ENCODE measurements around the gene CHCHD4.

Gene CHCHD4

DNA sequence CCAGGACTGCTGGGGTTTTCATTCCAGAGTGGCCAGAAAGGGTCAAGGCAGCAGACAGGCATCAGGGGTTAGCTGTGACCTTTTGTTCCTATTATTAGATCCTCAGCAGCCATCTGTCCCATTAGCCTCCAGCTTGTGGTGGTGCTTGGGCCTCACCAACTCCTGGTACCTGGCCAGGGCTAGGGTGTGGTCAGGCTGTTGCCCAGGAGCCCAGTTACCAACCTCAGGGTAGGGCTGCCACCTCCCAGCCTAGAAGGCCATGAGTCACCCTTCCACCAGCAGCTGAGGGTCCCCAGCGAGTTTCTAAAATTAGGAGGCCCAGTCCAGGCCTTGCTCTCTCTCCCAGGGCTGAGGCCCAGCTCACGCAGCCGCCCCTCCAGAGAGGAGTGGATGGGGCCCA is 12.3 kb upstream of the CHCHD4 start:
- in situ Hi-C loops (cut with MboI; ENCODE audit: low sequenced_read_pairs), result no loop called here

- in situ Hi-C loops (cut with MboI; ENCODE audit: low sequenced_read_pairs), result no loop called here
Observed at GRCh38 chr3:14135581-14135980, 10.9 kb upstream of the CHCHD4 start.

DNA sequence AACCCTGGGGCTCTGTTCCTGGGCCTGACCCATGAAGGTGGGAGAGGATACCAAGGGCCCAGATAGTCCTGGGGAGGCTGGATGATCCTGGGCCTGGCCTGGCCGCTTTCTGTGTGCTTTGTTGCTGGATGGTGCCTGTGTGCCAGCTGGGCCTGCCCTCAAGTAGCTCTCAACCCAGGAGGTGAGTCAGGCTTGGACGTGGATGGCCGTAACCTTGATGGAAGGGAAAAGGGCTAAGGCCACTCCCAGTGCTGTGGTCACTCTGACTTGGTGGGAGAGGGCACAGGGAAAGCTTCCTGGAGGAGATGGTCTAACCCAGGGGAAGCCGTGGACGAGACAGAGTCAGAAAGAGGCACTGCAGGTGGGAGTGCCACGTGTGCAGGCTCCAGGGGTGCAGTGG is 9.6 kb upstream of the CHCHD4 start:
- in situ Hi-C loops (cut with MboI; ENCODE audit: low sequenced_read_pairs), result no loop called here

GRCh38 chr3:14133876-14134275 is 9.2 kb upstream of the CHCHD4 start:
- in situ Hi-C loops (cut with MboI; ENCODE audit: low sequenced_read_pairs), result no loop called here

- in situ Hi-C loops (cut with MboI; ENCODE audit: low sequenced_read_pairs), result no loop called here
Observed at GRCh38 chr3:14133188-14133800, 8.6 kb upstream of the CHCHD4 start.

DNA sequence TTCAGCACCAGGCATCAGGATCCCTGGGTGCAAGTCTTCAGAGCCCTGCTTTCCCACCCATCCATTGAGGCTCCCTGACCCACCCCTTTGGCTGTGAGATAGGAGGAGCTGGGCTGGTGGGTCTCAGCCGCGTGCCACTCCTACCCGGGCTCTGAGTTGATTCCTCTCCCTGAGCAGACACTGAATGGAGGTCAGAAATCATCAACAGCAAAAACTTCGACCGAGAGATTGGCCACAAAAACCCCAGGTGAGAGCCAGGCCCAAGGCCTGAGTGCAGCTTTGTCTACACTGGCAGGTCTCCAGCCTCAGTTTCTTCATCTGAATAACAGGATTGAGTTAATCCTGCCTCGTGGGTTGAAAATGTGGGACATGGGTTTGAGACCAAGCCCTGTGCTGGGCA is 8.0 kb upstream of the CHCHD4 start:
- in situ Hi-C loops (cut with MboI; ENCODE audit: low sequenced_read_pairs), result no loop called here

DNA sequence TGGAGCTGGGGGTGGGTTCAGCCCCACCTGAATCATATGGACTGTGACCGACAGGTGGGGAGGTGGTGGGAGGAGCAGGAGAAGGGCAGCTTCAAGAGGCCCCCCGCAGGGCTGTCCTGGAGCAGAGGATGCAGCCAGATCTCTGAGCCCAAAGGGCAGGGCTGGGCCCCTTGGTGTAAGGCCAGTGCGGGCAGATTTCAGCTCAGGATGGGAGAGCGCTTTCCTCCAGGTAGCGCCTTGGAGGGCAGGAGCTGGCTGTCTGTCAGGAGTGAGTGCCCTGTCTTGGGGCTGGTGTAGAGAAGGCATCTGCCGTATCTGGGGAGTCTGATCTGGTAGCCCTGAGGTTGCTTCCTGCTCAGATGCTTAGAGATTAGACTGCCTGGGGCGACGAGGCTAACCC is 7.5 kb upstream of the CHCHD4 start:
- in situ Hi-C loops (cut with MboI; ENCODE audit: low sequenced_read_pairs), result no loop called here

DNA sequence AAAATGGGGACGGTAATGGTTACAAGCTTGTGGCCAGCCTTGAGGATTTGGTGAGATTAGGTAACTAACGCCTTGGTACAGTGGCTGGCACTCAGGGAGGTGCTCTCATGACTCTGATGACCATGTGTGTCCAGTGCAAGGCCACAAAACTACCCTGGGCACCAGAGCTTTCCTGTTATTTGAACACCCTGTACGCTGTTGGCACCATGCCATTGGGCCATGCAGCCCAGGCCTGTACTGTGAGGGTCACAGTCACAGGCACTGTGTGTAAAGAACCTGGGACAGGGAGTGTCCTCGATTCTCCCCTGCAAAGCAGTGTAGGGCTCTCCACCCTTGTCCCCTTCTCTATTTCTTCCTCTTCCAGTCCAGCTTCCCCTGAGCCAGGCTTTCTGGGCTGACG is 6.5 kb upstream of the CHCHD4 start:
- in situ Hi-C loops (cut with MboI; ENCODE audit: low sequenced_read_pairs), result no loop called here

DNA sequence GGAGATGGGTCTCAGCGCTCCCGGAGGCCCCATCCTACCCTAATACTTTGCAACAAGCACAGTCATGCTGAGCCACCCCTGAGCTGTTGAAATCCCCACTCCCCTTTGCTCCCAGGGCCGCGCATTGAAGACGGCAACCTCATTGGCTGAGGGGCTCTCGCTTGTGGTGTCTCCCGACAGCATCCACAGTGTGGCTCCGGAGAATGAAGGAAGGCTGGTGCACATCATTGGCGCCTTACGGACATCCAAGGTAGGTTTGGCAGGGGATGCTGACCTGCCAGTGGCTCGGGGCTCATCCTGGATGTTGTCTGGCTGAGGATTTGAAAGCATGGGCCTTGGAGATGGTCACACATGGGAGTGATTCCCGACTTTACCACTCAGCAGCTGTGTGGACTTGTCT is 6.0 kb upstream of the CHCHD4 start:
- in situ Hi-C loops (cut with MboI; ENCODE audit: low sequenced_read_pairs), result no loop called here

GRCh38 chr3:14130230-14130629 is 5.6 kb upstream of the CHCHD4 start:
- in situ Hi-C loops (cut with MboI; ENCODE audit: low sequenced_read_pairs), result no loop called here

- in situ Hi-C loops (cut with MboI; ENCODE audit: low sequenced_read_pairs), result no loop called here
Observed at GRCh38 chr3:14129296-14129695, 4.6 kb upstream of the CHCHD4 start.

DNA sequence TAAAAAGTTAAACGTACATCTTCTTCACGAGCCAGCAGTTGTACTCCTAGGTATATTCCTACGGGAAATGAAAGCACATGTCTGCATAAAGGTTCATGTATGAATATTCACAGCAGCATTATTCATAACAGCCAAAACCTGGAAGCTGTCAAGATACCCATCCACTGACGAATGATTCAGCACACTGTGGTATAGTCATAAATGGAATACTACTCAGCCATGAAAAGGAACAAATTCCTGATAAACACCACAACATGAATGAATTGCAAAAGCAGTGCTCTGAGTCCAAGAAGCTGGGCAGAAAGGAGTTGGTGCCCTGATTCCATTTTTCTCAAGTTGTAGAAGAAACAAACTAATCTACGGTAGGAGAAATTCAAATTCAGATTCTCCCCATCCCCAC is 4.1 kb upstream of the CHCHD4 start:
- in situ Hi-C loops (cut with MboI; ENCODE audit: low sequenced_read_pairs), result no loop called here

DNA sequence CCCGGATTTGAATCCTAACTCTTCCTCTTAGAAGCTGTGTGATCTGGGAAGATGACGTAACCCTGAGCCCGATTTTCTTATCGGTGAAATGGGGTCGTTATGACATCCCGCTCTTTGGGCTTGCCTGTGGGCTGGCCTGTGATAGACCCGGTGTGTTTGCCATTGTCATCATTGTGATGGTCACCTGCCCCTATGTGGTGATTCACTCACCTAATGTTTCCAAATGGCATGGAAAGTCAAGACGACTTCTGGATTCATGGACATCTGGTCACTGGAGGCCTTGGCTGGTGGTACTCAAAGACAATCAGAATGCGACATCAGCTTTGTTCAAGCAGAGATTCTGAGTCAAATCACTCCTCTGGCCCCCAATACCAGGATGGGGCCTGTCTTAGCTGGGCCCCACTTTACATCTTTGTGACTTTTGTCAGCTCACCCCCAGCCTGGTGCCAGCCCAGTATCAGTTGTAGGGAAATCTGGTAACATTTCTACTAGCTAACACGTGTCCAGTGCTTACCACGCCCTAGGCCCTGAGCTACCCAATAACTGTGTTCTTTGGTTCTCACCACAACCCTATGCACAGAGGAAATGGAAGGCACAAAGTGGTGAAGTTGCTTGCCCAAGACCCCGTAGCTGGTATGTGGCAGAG is 3.0 kb upstream of the CHCHD4 start:
- in situ Hi-C loops (cut with MboI; ENCODE audit: low sequenced_read_pairs), result no loop called here

DNA sequence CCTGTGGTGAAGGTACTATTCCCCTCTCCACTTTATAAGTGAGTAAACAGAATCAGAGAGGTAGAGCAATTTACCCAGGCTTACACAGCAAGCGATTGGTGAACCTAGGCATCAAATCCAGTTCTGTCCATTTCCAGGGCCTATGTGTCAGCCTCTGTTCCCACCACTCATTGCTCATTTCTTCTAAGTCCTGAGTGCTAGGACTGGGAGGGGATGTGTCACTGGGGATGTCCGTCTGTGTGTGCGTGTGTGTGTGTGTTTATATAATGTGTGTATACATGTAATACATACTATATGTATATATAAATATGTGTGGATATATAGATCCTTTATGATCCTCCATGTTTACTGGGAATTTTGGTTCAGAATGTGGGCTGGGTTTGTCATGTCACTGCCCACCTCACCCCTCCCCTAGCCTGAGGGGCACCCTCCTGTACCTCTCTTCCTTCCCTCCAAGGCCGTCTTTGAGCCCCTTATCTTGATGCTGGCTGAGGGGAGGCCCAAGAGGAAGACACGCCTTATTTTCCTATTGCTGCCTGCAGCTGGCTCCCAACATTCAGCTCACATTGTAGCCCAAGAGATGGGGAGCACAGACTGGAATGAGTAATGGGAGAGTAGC is 2.3 kb upstream of the CHCHD4 start:
- in situ Hi-C loops (cut with MboI; ENCODE audit: low sequenced_read_pairs), result no loop called here

DNA sequence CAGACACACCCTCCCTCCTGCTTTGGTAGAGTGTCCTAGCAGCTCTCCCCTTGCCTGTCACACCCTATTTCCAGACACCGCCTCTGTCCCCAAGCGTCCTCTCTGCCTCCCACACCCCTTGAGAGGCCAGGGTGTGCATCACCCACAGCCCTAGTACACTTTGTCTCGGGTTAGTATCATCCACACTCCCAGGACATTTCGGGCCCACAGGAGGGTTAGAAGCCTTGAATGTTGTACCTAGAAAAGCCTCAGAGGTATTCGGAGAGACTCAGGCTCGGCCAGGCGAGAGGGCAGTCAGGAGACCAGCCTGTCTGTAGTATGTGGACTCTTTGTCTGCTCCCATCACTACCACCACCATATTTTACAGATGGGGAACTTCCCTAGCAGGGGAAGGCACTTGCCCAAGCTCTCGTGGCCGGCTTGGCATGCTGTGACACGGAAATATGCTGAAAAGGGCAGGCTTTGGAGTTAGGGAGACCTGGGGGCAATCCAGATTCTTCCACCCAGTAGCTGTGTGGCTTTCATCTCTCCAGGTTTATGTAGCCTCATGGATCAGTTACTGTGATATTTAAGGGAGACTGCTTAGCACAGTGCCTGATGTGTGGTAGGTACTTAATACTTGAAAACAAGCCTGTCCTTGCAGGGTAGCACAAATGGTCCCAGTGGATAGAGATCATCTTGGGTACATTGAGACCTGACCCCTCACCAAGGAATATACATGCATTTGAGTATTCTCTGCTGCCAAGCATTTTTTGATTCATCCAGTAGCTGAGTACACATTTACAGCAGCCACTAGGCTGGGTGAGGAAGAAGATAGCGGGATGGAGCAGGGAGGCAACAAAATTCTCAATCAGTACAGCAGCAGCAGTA is 1.6 kb upstream of the CHCHD4 start:
- in situ Hi-C loops (cut with MboI; ENCODE audit: low sequenced_read_pairs), result no loop called here

DNA sequence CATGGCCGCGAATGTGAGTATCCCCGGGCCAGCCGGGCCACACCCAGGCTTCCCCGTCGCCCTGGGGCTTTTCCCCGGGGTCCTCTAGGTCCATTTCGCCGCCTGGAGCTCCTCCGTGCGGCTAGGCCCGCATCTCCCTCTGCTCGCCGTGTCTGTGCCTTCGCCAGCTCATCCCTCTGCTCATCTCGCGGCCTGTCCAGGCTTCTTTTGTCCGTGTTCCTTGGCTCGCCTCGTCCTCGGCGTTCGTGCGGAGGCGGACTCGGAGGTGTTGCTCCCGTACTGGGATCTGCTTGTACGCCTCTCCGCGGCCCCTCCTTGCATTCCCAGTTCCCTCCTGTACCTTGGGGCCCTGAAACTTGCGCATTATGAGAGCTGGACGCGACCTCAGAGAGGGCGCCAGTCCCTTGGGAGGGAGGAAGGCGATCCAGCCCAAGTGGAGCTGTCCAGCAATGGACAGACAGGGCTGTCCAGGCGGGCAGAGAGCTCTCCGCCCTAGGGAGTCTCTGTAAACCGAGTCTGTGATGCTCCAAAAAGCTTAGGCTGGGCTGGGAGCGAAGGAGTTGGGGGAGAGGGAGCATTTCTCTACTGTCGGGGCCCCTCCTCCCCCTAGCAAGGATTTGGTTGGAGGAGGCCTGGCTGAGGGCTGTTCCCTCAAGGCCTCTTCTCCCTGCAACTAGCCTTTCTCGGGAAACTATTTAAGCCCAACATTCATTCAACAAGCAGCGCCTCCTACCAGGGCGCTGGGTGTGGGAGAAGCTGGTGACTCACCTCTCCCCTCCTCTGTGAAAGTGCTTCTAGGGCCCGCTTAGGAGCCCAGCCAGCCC is 735 bp upstream of the CHCHD4 start:
- in situ Hi-C loops (cut with MboI; ENCODE audit: low sequenced_read_pairs), result no loop called here

GRCh38 chr3:14124223-14124614 is 451 bp downstream of the CHCHD4 start:
- in situ Hi-C loops (cut with MboI; ENCODE audit: low sequenced_read_pairs), result no loop called here

GRCh38 chr3:14123308-14124222 is 1.1 kb downstream of the CHCHD4 start:
- in situ Hi-C loops (cut with MboI; ENCODE audit: low sequenced_read_pairs), result no loop called here

- in situ Hi-C loops (cut with MboI; ENCODE audit: low sequenced_read_pairs), result no loop called here
Observed at GRCh38 chr3:14122301-14122700, 2.4 kb downstream of the CHCHD4 start.

- in situ Hi-C loops (cut with MboI; ENCODE audit: low sequenced_read_pairs), result no loop called here
Observed at GRCh38 chr3:14121859-14122258, 2.8 kb downstream of the CHCHD4 start.

All from HL-60/S4 treated with retinoic acid at 250 ng/mL for 4 days and 3 days (cell line).